HG03558 (cell line): ENCODE data around the gene TUBGCP6.

ENCODE experiments used
- ATAC-seq: cut with Tn5 transposase; IDR thresholded peaks from one replicate; pipeline ENCODE4 v1.9.1; 2021; ENCODE audit warnings: moderate number of reproducible peaks; ENCODE audit not compliant: unreplicated experiment; ENCODE audit errors: extremely low read depth

TUBGCP6 gene

GRCh38 chr22:50264946-50265669 lies 20.3 kb upstream of the TUBGCP6 start:
- no peak for ATAC-seq

GRCh38 chr22:50264104-50264745 lies 19.4 kb upstream of the TUBGCP6 start:
- no peak for ATAC-seq

- no peak for ATAC-seq
Measured at GRCh38 chr22:50262973-50263617, 18.3 kb upstream of the TUBGCP6 start.

- ATAC-seq: no peak
Measured at GRCh38 chr22:50262460-50262911, 17.7 kb upstream of the TUBGCP6 start.

- ATAC-seq: no peak
Measured at GRCh38 chr22:50261615-50262459, 17.0 kb upstream of the TUBGCP6 start, which contains the start of gene MAPK12. Gene MAPK12 (minus strand): TSS chr22:50261683. CDS start chr22:50261509, 174 bp downstream.

- no peak for ATAC-seq
Measured at GRCh38 chr22:50260801-50261614, 16.2 kb upstream of the TUBGCP6 start.

GRCh38 chr22:50260434-50260800 lies 15.6 kb upstream of the TUBGCP6 start:
- ATAC-seq: no peak

- no peak for ATAC-seq
Measured at GRCh38 chr22:50259302-50259701, 14.5 kb upstream of the TUBGCP6 start.

GRCh38 chr22:50258361-50259292 lies 13.8 kb upstream of the TUBGCP6 start:
- ATAC-seq: no peak

GRCh38 chr22:50257451-50258360 lies 12.9 kb upstream of the TUBGCP6 start:
- ATAC-seq: no peak

GRCh38 chr22:50257041-50257440 lies 12.2 kb upstream of the TUBGCP6 start:
- ATAC-seq: no peak

- no peak for ATAC-seq
Measured at GRCh38 chr22:50256258-50256862, 11.5 kb upstream of the TUBGCP6 start.

- no peak for ATAC-seq
Measured at GRCh38 chr22:50255607-50256006, 10.8 kb upstream of the TUBGCP6 start.

- no peak for ATAC-seq
Measured at GRCh38 chr22:50255099-50255498, 10.3 kb upstream of the TUBGCP6 start.

- no peak for ATAC-seq
Measured at GRCh38 chr22:50253941-50254340, 9.1 kb upstream of the TUBGCP6 start.

GRCh38 chr22:50253046-50253915 lies 8.5 kb upstream of the TUBGCP6 start:
- no peak for ATAC-seq
